ENCODE data around the gene NFIX. TPM values are rescaled to one million over a fixed set of nuclear protein-coding genes. Genes with fewer than 3 reads are reported as not detected.

Gene NFIX
- total and polyA plus RNA-seq, 2 donors = 83.5 to 88.6 TPM

DNA sequence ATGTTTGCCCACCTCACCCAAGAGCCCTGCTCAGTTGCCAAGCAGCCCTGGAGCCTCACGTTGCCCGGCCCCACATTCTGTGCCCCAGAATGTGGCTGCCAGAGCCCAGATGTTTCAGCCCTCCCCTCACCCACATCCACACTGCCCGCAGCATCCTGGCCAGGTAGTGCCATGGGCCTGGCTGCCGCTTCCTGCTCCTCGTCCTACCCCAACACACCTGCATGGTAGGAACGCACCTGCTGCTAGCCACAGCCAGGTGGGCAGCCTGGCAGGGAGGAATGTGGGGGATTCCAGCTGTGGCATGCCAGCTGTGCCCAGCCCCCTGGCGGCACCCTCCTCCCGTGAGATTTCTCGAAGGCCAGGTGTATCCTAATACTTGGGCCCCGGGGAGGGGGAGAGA is 7.5 kb upstream of the NFIX start:
- DNase-seq (ENCODE audit: extremely low spot score) = no peak
- H3K4me1 ChIP-seq (ENCODE audit: insufficient read depth) = no peaks in the 10 kb centered on the region
- 82% methylated on average over 10 of the region's 10 CpGs for WGBS

GRCh38 chr19:12990431-12990830 is 4.8 kb upstream of the NFIX start:
- no peak overlapping the region for H3K27ac ChIP-seq (ENCODE audit: low read depth)
- no peaks in the 10 kb centered on the region for H3K36me3 ChIP-seq (ENCODE audit: insufficient read depth)
- no peaks in the 10 kb centered on the region for H3K4me1 ChIP-seq (ENCODE audit: insufficient read depth)
- no peak overlapping the region for H3K4me3 ChIP-seq (ENCODE audit: low read depth, low read length)
- DNase-seq (ENCODE audit: extremely low spot score) = no peak
- 44% methylated on average over 22 of the region's 22 CpGs for WGBS

More for the DNA sequence above, 7.5 kb upstream of the NFIX start:
- H3K36me3 ChIP-seq (ENCODE audit: insufficient read depth) = no peaks in the 10 kb centered on the region
- H3K4me3 ChIP-seq (ENCODE audit: low read depth, low read length) = no peak overlapping the region
- H3K27ac ChIP-seq (ENCODE audit: low read depth) = no peak overlapping the region

DNA sequence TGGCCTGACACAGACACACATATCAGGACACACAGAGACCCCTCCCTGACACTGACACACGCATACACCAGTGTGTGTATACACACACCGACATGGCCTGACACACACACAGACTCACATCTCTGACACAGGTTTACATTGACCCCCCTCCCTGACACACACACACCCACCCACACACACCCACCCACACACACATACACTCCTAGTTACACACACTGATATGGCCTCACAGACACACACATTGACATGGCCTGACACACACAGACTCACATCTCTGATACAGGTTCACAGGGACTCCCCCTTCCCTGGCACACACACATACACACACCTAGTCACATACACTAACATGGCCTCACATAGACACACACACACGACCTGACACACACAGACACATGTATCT is 4.4 kb upstream of the NFIX start:
- no peak for DNase-seq (ENCODE audit: extremely low spot score)
- 77% methylated on average over 3 of the region's 3 CpGs for WGBS
- Histone ChIP-seq H3K4me3 (ENCODE audit: low read depth, low read length) (no peak overlapping the region), H3K27ac (ENCODE audit: low read depth) (no peak overlapping the region), H3K36me3 (ENCODE audit: insufficient read depth) (no peaks in the 10 kb centered on the region), H3K4me1 (ENCODE audit: insufficient read depth) (no peaks in the 10 kb centered on the region)

- WGBS = 95% methylated on average over 5 of the region's 5 CpGs
- Histone ChIP-seq H3K4me3 (ENCODE audit: low read depth, low read length) (no peak overlapping the region), H3K36me3 (ENCODE audit: insufficient read depth) (no peaks in the 10 kb centered on the region), H3K4me1 (ENCODE audit: insufficient read depth) (no peaks in the 10 kb centered on the region), H3K27ac (ENCODE audit: low read depth) (no peak overlapping the region)
- no peak for DNase-seq (ENCODE audit: extremely low spot score)
These were observed 4.0 kb upstream of the NFIX start for GRCh38 chr19:12991296-12991695.

DNA sequence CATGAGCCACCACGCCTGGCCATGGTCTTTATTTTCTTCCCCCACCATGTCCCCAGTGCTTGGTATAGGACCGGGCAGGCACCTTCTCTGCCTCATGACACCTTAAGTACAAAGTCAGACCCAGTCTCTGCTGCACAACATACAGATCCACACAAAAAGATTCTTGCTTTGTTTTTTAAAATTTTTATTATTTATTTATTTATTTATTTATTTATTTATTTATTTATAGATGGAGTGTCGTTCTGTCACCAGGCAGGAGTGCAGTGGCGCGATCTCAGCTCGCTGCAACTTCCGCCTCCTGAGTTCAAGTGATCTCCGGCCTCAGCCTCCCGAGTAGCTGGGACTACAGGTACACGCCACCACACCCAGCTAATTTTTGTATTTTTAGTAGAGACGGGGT is 2.5 kb upstream of the NFIX start:
- no peaks in the 10 kb centered on the region for H3K4me1 ChIP-seq (ENCODE audit: insufficient read depth)
- no peak overlapping the region for H3K4me3 ChIP-seq (ENCODE audit: low read depth, low read length)
- no peak overlapping the region for H3K27ac ChIP-seq (ENCODE audit: low read depth)
- DNase-seq (ENCODE audit: extremely low spot score) = no peak
- H3K36me3 ChIP-seq (ENCODE audit: insufficient read depth) = no peaks in the 10 kb centered on the region
- 94% methylated on average over 11 of the region's 11 CpGs for WGBS

- Histone ChIP-seq H3K4me1 (ENCODE audit: insufficient read depth) (no peaks in the 10 kb centered on the region), H3K27ac (ENCODE audit: low read depth) (no peak overlapping the region), H3K36me3 (ENCODE audit: insufficient read depth) (no peaks in the 10 kb centered on the region), H3K4me3 (ENCODE audit: low read depth, low read length) (no peak overlapping the region)
- no peak for DNase-seq (ENCODE audit: extremely low spot score)
- 91% methylated on average over 7 of the region's 7 CpGs for WGBS
These were observed 1.7 kb upstream of the NFIX start for GRCh38 chr19:12993562-12993961.

- Histone ChIP-seq H3K4me3 (ENCODE audit: low read depth, low read length) (peak overlapping the region; percentile 92), H3K4me1 (ENCODE audit: insufficient read depth) (no peaks in the 10 kb centered on the region), H3K27ac (ENCODE audit: low read depth) (peak overlapping the region; percentile 90), H3K36me3 (ENCODE audit: insufficient read depth) (no peaks in the 10 kb centered on the region)
- under 1% methylated on average over 123 of the region's 129 CpGs for WGBS
- DNase-seq (ENCODE audit: extremely low spot score) = no peak
These were observed 526 bp downstream of the NFIX start for GRCh38 chr19:12995596-12996405.

DNA sequence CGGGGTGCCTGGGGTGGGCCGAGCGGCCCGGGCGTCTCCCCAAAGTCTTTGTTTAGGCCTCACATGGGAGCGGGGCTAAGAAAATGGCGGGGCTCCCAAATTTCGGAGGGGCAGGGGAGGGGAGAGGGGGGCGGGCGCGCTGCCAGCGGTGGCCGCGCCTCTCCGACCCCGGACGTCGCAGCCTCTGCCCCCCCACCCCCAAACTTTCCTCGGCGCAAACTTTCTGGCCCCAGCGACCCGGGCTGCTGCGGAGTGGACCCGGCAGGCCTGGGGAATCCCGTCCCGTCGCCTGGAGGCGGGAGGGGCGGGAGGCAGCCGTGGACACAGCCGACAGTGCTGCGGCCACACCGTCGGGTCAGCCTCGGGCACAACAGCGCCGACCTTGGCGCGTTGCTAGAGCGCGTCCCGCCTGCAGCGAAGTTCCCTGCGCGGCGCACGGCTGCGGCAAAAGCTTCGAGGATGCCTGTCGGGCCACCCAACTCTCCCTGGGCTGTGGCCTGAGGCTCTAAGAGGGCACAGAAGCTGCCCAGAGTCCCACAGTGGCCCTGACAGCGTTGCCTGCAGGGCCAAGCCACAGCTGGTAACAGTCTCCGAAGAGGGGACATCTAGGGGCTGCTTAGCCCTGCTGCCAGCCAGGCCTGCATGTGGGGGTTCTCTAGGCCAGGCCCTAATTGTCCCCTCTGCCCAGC is 1.3 kb downstream of the NFIX start:
- WGBS = 5% methylated on average over 52 of the region's 52 CpGs
- Histone ChIP-seq H3K4me1 (ENCODE audit: insufficient read depth) (no peaks in the 10 kb centered on the region), H3K4me3 (ENCODE audit: low read depth, low read length) (peak overlapping the region; percentile 92), H3K27ac (ENCODE audit: low read depth) (peak overlapping the region; percentile 90), H3K36me3 (ENCODE audit: insufficient read depth) (no peaks in the 10 kb centered on the region)
- DNase-seq (ENCODE audit: extremely low spot score) = no peak

DNA sequence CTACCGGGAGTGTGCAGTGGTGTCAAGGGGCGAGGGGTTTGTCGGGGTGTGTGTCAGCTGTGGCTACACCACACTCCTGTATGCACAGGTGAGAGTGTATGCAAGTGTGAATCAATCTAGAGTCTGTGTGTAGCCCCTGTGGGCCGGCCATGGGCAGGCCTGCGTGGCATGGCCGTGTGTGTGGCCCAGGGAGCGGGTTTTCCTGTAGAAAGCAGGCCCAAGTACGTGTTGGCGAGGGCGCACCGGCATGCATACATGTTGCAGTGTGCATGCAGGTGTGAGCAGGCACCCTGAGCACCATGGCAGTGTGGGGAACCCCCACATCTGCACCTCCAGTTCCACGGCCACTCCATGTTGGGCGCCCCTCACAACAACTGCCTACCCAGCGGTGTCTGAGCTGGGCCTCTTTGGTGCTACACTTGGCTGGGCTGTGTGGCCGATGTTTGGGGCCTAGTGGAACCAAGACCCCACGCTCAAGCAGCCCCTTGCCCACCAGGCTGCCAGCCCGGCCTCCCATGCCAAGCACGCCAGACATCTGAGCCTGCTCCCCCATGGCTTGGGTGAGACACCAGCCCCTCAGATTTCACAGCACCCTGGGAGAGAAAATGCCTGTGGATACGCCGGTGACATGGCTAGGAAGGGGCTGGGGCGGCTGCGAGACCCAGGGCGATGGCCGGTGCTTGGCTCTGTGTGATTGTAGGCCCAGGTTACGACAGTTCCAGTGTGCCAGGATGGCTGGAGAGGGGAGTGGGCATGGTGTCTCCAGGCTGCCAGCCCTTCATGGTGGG is 2.1 kb downstream of the NFIX start:
- peak overlapping the region; percentile 92 for H3K4me3 ChIP-seq (ENCODE audit: low read depth, low read length)
- no peak overlapping the region for H3K27ac ChIP-seq (ENCODE audit: low read depth)
- no peaks in the 10 kb centered on the region for H3K4me1 ChIP-seq (ENCODE audit: insufficient read depth)
- 68% methylated on average over 25 of the region's 25 CpGs for WGBS
- H3K36me3 ChIP-seq (ENCODE audit: insufficient read depth) = no peaks in the 10 kb centered on the region
- DNase-seq (ENCODE audit: extremely low spot score) = no peak

DNA sequence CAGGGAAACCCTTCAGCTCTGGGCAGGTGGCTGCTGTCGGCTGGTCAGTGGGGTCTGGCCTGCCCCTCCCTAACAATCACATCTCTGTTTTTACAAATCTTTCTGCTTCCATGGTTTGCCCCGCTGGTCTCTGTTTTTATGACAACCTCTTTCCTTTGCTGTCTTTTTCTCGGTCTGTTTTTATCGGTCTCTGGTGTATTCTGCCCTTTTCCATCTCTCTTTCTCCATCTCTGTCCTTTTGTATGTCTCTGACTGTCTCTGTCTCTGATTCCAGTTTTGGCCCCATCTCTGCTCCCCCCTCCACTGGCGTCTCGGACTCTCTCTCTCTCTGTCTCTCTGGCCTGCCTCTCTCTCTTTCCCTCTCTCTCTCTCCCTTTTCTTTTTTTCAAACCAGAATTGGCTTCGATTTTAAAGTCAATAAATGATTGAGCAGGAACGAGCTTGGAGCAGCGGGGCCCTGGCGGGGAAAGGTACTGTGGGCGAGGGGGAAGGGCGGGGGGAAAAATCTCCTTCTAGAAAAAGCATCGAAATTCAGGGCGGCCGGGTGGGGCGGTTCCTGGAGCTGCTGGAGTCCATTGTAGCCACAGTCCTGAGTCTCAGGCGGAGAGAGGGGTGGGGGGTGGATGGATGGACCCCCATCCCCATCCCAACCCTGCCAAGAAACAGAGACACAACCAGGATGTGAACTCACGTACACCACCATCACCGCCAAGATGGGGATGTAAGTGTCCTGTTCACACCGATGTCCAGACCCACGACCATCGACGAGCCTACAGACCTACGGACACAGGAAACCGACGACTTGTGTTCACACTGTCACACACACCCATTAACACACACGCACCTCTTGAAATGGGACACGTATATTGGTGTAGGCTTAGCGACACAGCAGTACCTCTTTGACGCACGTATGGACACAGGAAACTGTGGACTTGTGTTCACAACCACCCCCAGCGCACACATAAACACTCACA is 3.0 kb downstream of the NFIX start:
- Histone ChIP-seq H3K4me1 (ENCODE audit: insufficient read depth) (no peaks in the 10 kb centered on the region), H3K27ac (ENCODE audit: low read depth) (peak overlapping the region; percentile 12), H3K36me3 (ENCODE audit: insufficient read depth) (no peaks in the 10 kb centered on the region), H3K4me3 (ENCODE audit: low read depth, low read length) (no peak overlapping the region)
- DNase-seq (ENCODE audit: extremely low spot score) = no peak
- WGBS = 64% methylated on average over 32 of the region's 32 CpGs

DNA sequence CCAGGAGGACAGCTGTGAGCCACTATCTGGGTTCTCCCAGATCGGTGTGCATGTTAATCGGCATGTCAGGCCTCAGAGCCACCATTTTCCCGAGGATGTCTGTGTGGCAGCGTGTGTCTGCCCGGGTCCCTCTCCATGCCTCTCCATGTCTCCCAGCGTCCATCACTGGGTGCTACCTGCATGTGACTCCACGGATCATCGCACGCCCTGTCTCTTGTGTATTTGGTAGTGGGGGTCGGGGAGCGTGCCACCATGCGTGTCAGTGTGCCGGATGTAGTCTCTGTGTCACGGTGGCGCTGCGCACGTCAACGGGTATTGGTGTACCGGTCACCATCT is 5.9 kb downstream of the NFIX start:
- H3K27ac ChIP-seq (ENCODE audit: low read depth) = peak overlapping the region; percentile 83
- H3K4me1 ChIP-seq (ENCODE audit: insufficient read depth) = no peaks in the 10 kb centered on the region
- no peak for DNase-seq (ENCODE audit: extremely low spot score)
- no peak overlapping the region for H3K4me3 ChIP-seq (ENCODE audit: low read depth, low read length)
- WGBS = 78% methylated on average over 19 of the region's 19 CpGs
- H3K36me3 ChIP-seq (ENCODE audit: insufficient read depth) = no peaks in the 10 kb centered on the region

- Histone ChIP-seq H3K27ac (ENCODE audit: low read depth) (peak overlapping the region; percentile 83), H3K4me1 (ENCODE audit: insufficient read depth) (no peaks in the 10 kb centered on the region), H3K4me3 (ENCODE audit: low read depth, low read length) (peak overlapping the region; percentile 24), H3K36me3 (ENCODE audit: insufficient read depth) (no peaks in the 10 kb centered on the region)
- WGBS = 35% methylated on average over 41 of the region's 41 CpGs
- no peak for DNase-seq (ENCODE audit: extremely low spot score)
These were observed 6.4 kb downstream of the NFIX start for GRCh38 chr19:13001502-13002165.
